Osteocyte (in vitro differentiated cells): Measurements from ENCODE around the gene GK2. TPM values are rescaled to one million over a fixed set of nuclear protein-coding genes. Genes with fewer than 3 reads are reported as not detected.

ENCODE experiments used
- DNase-seq: peaks from one replicate; pipeline ENCODE4 v3.0.0; 2021; ENCODE audit warnings: mixed read lengths; ENCODE audit not compliant: unreplicated experiment; ENCODE audit errors: extremely low spot score
- H3K27ac Mint-ChIP-seq: one replicate; pipeline ENCODE4 v1.8.0; 2021; ENCODE audit warnings: mild to moderate bottlenecking, mixed read lengths; ENCODE audit not compliant: unreplicated experiment
- H3K27me3 Mint-ChIP-seq: one replicate; pipeline ENCODE4 v1.8.0; 2021; ENCODE audit warnings: mixed read lengths; ENCODE audit not compliant: unreplicated experiment
- H3K36me3 Mint-ChIP-seq: one replicate; pipeline ENCODE4 v1.8.0; 2021; ENCODE audit warnings: mixed read lengths; ENCODE audit not compliant: unreplicated experiment
- H3K4me1 Mint-ChIP-seq: one replicate; pipeline ENCODE4 v1.8.0; 2021; ENCODE audit warnings: mixed read lengths; ENCODE audit not compliant: unreplicated experiment
- H3K4me3 Mint-ChIP-seq: one replicate; pipeline ENCODE4 v1.8.0; 2021; ENCODE audit warnings: mild to moderate bottlenecking, moderate library complexity, mixed read lengths; ENCODE audit not compliant: unreplicated experiment
- H3K9me3 Mint-ChIP-seq: one replicate; pipeline ENCODE4 v1.8.0; 2021; ENCODE audit warnings: mixed read lengths; ENCODE audit not compliant: unreplicated experiment
- CTCF ChIP-seq: fragments of 200-600 bp; sonication (generic); IDR thresholded peaks from 2 replicates; pipeline ENCODE4 v1.5.0; 2021; ENCODE audit warnings: antibody characterized with exemption, mild to moderate bottlenecking, moderate library complexity
- total RNA-seq: library from RNA; stranded (reverse); gene quantifications from 2 replicates; pipeline ENCODE4 v1.2.1, GENCODE V29; 2021

GK2 gene
- total RNA-seq, 1 donor from 2014 or later, result not detected

DNA sequence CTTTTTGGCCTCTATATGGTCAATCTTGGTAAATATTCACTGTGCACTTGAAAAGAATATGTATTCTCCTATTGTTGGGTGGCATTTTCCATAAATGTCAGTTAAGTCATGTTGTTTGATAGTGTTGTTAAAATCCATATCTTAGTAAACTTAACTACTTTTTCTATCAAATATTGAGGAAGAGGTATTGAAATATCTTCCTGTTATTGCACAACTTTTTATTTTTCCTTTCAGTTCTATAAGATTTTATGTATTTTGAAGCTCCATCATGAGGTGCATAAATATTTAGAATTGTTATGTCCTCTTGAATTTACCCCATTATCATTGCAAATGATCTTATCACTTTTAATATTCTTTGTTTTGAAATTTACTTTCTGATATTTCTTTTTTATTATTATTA, 3.4 kb downstream of the GK2 start:
- H3K27me3 Mint-ChIP-seq, result no peaks in the 10 kb centered on the region
- H3K4me3 Mint-ChIP-seq, result no peak overlapping the region
- no peaks in the 10 kb centered on the region for H3K9me3 Mint-ChIP-seq
- TF ChIP-seq CTCF, result no peak
- H3K27ac Mint-ChIP-seq, result no peak overlapping the region
- no peaks in the 10 kb centered on the region for H3K36me3 Mint-ChIP-seq
- DNase-seq, result no peak
- no peaks in the 10 kb centered on the region for H3K4me1 Mint-ChIP-seq

GRCh38 chr4:79403356-79403755, 4.7 kb downstream of the GK2 start:
- TF ChIP-seq CTCF, result no peak
- DNase-seq, result no peak
- no peaks in the 10 kb centered on the region for H3K27me3 Mint-ChIP-seq
- H3K27ac Mint-ChIP-seq, result no peak overlapping the region
- H3K36me3 Mint-ChIP-seq, result no peaks in the 10 kb centered on the region
- no peak overlapping the region for H3K4me3 Mint-ChIP-seq
- H3K9me3 Mint-ChIP-seq, result no peaks in the 10 kb centered on the region
- H3K4me1 Mint-ChIP-seq, result no peaks in the 10 kb centered on the region

GRCh38 chr4:79402332-79402851, 5.6 kb downstream of the GK2 start:
- Mint-ChIP-seq H3K9me3 (no peaks in the 10 kb centered on the region), H3K4me3 (no peak overlapping the region), H3K4me1 (no peaks in the 10 kb centered on the region), H3K27me3 (no peaks in the 10 kb centered on the region), H3K36me3 (no peaks in the 10 kb centered on the region), H3K27ac (no peak overlapping the region)
- DNase-seq, result no peak
- no peak for TF ChIP-seq CTCF

GRCh38 chr4:79399076-79399475, 9.0 kb downstream of the GK2 start:
- no peak for DNase-seq
- Mint-ChIP-seq H3K27ac (no peak overlapping the region), H3K4me1 (no peaks in the 10 kb centered on the region), H3K9me3 (no peaks in the 10 kb centered on the region), H3K36me3 (no peaks in the 10 kb centered on the region), H3K27me3 (no peaks in the 10 kb centered on the region), H3K4me3 (no peak overlapping the region)
- no peak for TF ChIP-seq CTCF

- Mint-ChIP-seq H3K27me3 (no peaks in the 10 kb centered on the region), H3K4me1 (no peaks in the 10 kb centered on the region), H3K9me3 (no peaks in the 10 kb centered on the region), H3K4me3 (no peak overlapping the region), H3K27ac (no peak overlapping the region), H3K36me3 (no peaks in the 10 kb centered on the region)
- TF ChIP-seq CTCF, result no peak
- DNase-seq, result no peak
These were observed 10.1 kb downstream of the GK2 start for GRCh38 chr4:79397951-79398350.
